ENCODE results near the gene TUBG2. TPM values are rescaled to one million over a fixed set of nuclear protein-coding genes. Genes with fewer than 3 reads are reported as not detected.
"Not testable (repeated sequence)": the region's sequence is repeated elsewhere in the genome, so short reads cannot be mapped to it uniquely, and the experiment has no call there.

The TUBG2 gene
- total and polyA plus RNA-seq, 4 donors = 6.9 to 22.0 (median 11.7) TPM

DNA sequence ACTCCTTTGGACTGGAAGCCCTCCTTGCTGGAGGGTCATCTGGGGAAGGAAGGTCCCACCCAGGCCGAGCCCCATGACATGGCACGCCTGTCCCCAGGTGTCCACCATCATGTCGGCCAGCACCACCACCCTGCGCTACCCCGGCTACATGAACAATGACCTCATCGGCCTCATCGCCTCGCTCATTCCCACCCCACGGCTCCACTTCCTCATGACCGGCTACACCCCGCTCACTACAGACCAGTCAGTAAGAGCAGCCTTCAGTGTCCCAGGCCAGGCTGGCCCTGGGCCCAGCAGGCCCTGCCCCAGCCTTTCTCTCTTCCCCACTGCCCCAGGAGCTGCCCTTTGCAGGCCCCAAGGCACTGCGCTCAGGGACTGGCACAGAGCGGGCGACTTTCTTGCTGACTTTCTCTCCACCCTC is 6.5 kb downstream of the TUBG2 start:
- Histone ChIP-seq H3K27ac (ENCODE audit: low read depth in 1 of 2, low read length in 1 of 2) (no peak overlapping the region), H3K9ac (ENCODE audit: insufficient read depth in 1 of 2, low read length in 2 of 2) (no peak overlapping the region), H3K27me3 (ENCODE audit: control insufficient read depth in 3 of 3, insufficient read depth in 3 of 3, low read length in 2 of 3) (no peaks in the 10 kb centered on the region), H3K4me1 (ENCODE audit: control insufficient read depth in 5 of 5, insufficient read depth in 5 of 5, low read length in 5 of 5) (peaks cover 0 to 16% (median 7%) of the 10 kb centered on the region in 5 donors), H3K36me3 (ENCODE audit: control insufficient read depth in 4 of 4, insufficient read depth in 4 of 4, low read length in 4 of 4) (peaks cover 2 to 37% (median 27%) of the 10 kb centered on the region in 4 donors), H3K9me3 (ENCODE audit: control insufficient read depth in 4 of 4, insufficient read depth in 3 of 4, low read length in 3 of 4) (no peaks in the 10 kb centered on the region), H3K4me3 (no peak overlapping the region)
- TF ChIP-seq, protein P1, sequence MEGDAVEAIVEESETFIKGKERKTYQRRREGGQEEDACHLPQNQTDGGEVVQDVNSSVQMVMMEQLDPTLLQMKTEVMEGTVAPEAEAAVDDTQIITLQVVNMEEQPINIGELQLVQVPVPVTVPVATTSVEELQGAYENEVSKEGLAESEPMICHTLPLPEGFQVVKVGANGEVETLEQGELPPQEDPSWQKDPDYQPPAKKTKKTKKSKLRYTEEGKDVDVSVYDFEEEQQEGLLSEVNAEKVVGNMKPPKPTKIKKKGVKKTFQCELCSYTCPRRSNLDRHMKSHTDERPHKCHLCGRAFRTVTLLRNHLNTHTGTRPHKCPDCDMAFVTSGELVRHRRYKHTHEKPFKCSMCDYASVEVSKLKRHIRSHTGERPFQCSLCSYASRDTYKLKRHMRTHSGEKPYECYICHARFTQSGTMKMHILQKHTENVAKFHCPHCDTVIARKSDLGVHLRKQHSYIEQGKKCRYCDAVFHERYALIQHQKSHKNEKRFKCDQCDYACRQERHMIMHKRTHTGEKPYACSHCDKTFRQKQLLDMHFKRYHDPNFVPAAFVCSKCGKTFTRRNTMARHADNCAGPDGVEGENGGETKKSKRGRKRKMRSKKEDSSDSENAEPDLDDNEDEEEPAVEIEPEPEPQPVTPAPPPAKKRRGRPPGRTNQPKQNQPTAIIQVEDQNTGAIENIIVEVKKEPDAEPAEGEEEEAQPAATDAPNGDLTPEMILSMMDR (IDR thresholded peaks at IDR 0.05; ENCODE audit: control extremely low read depth, extremely low read depth) = no peak
- ATAC-seq (ENCODE audit: insufficient read depth, low FRiP score) (no peak), DNase-seq (no peak)
- 87% methylated on average over 14 of the region's 14 CpGs for WGBS, 2 donors

DNA sequence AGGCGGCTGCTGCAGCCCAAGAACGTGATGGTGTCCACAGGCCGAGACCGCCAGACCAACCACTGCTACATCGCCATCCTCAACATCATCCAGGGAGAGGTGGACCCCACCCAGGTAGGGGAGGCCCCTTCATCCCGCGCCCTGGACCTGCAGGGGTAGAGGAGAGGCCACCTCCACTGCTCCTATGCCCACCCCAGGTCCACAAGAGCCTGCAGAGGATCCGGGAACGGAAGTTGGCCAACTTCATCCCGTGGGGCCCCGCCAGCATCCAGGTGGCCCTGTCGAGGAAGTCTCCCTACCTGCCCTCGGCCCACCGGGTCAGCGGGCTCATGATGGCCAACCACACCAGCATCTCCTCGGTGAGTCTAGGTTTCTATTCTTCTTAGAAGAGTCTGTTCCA is 7.0 kb downstream of the TUBG2 start:
- peaks cover 0 to 16% (median 7%) of the 10 kb centered on the region in 5 donors for H3K4me1 ChIP-seq (ENCODE audit: control insufficient read depth in 5 of 5, insufficient read depth in 5 of 5, low read length in 5 of 5)
- DNase-seq; H3K9me3 ChIP-seq (ENCODE audit: control insufficient read depth in 4 of 4, insufficient read depth in 3 of 4, low read length in 3 of 4); ATAC-seq (ENCODE audit: insufficient read depth, low FRiP score); H3K9ac ChIP-seq (ENCODE audit: insufficient read depth in 1 of 2, low read length in 2 of 2); H3K4me3 ChIP-seq; H3K27me3 ChIP-seq (ENCODE audit: control insufficient read depth in 3 of 3, insufficient read depth in 3 of 3, low read length in 2 of 3); H3K27ac ChIP-seq (ENCODE audit: low read depth in 1 of 2, low read length in 1 of 2): not testable (repeated sequence)
- H3K36me3 ChIP-seq (ENCODE audit: control insufficient read depth in 4 of 4, insufficient read depth in 4 of 4, low read length in 4 of 4) = peaks cover 2 to 34% (median 32%) of the 10 kb centered on the region in 4 donors
- 90 to 92% methylated on average over 9 to 14 of the region's 16 CpGs for WGBS, 2 donors

DNA sequence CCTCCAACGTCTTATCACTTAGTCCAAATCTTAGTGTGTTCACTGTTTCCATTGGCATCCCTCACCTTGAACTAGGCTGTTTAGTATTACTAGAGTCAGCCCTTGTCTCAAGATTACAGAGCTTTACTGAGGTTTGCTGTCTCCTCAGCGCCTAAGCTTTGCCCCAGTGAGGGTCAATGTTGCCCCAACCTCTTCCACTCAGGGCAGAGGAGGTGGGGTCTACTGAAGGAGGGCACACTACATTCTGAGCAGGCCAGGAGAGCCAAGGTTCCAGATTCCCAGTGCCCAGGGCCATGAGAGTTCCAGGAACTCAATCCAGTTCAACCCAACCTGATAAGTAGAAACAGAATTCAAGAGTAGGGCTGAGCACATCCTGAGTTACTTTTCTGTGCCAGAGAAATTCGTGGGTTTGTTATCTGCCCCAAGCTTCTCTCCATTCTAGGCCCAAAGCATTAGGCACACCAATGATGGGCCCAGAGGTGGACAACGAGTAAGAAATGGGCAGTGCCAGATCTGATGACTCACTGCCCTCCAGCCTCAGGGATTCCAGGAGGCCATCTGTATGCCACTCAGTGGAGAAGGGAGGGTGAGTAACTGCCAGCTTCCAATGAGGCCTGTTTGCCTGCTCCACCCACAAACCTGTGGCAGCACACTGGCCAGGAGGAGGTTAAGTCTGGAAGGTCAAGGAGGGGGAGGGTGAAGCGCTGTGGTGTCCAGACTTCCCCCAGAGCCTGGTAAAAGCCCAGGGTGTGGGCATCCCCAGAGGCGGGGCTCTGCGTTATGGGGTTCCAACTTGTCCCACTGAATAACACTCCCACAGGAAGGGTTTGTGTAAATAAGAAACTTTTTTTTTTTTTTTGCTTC is 8.2 kb downstream of the TUBG2 start:
- H3K36me3 ChIP-seq (ENCODE audit: control insufficient read depth in 4 of 4, insufficient read depth in 4 of 4, low read length in 4 of 4) = peaks cover 2 to 44% (median 37%) of the 10 kb centered on the region in 4 donors
- H3K9me3 ChIP-seq (ENCODE audit: control insufficient read depth in 4 of 4, insufficient read depth in 3 of 4, low read length in 3 of 4) = no peaks in the 10 kb centered on the region
- H3K4me1 ChIP-seq (ENCODE audit: control insufficient read depth in 5 of 5, insufficient read depth in 5 of 5, low read length in 5 of 5) = peaks cover 0 to 16% (median 7%) of the 10 kb centered on the region in 5 donors
- TF ChIP-seq, protein P1 (IDR thresholded peaks at IDR 0.05; ENCODE audit: control extremely low read depth, extremely low read depth) = no peak
- ATAC-seq (ENCODE audit: insufficient read depth, low FRiP score) (peak; percentile 70), DNase-seq (no peak)
- H3K9ac ChIP-seq (ENCODE audit: insufficient read depth in 1 of 2, low read length in 2 of 2) = peak overlapping the region in 1 of 2 donors; percentile 23
- WGBS, 2 donors = 48 to 69% methylated on average over 7 of the region's 7 CpGs
- H3K4me3 ChIP-seq = no peak overlapping the region
- no peaks in the 10 kb centered on the region for H3K27me3 ChIP-seq (ENCODE audit: control insufficient read depth in 3 of 3, insufficient read depth in 3 of 3, low read length in 2 of 3)
- H3K27ac ChIP-seq (ENCODE audit: low read depth in 1 of 2, low read length in 1 of 2) = peak overlapping the region; percentile 66 to 79

DNA sequence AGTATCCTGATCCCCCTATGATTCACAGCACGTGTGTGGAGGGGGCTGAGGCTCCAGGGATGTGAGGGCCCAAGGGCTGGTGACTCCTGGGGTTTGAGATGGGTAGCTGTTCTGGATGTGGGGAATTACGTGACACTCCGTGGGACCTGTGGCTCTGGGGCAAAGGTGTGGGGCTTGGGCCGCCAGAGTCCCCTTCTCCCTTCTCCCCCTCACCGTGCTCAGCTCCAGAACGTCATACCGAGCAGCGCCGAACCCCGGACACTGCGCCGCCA is 10.6 kb downstream of the TUBG2 start:
- WGBS, 2 donors = 60 to 79% methylated on average over 12 of the region's 12 CpGs
- no peak overlapping the region for H3K4me3 ChIP-seq
- peak overlapping the region in 1 of 2 donors; percentile 43 for H3K27ac ChIP-seq (ENCODE audit: low read depth in 1 of 2, low read length in 1 of 2)
- H3K27me3 ChIP-seq (ENCODE audit: control insufficient read depth in 3 of 3, insufficient read depth in 3 of 3, low read length in 2 of 3) = no peaks in the 10 kb centered on the region
- no peak overlapping the region for H3K9ac ChIP-seq (ENCODE audit: insufficient read depth in 1 of 2, low read length in 2 of 2)
- H3K36me3 ChIP-seq (ENCODE audit: control insufficient read depth in 4 of 4, insufficient read depth in 4 of 4, low read length in 4 of 4) = peaks cover 2 to 55% (median 37%) of the 10 kb centered on the region in 4 donors
- H3K4me1 ChIP-seq (ENCODE audit: control insufficient read depth in 5 of 5, insufficient read depth in 5 of 5, low read length in 5 of 5) = peaks cover 4 to 27% (median 9%) of the 10 kb centered on the region in 5 donors
- ATAC-seq (ENCODE audit: insufficient read depth, low FRiP score) = no peak
- TF ChIP-seq, protein P1 (IDR thresholded peaks at IDR 0.05; ENCODE audit: control extremely low read depth, extremely low read depth) = no peak
- DNase-seq = no peak
- H3K9me3 ChIP-seq (ENCODE audit: control insufficient read depth in 4 of 4, insufficient read depth in 3 of 4, low read length in 3 of 4) = no peaks in the 10 kb centered on the region
